H1 (cell line): ENCODE measurements around the gene NOC3L. TPM values are rescaled to one million over a fixed set of nuclear protein-coding genes. Genes with fewer than 3 reads are reported as not detected.

ENCODE experiments used
- CTCF ChIA-PET: fragments of 300-600 bp; sonication (Branson Sonifier 250); formaldehyde crosslinking; loops from one replicate; lab custom pipeline; 2021; ENCODE audit not compliant: partially characterized antibody; lab: Charles Lee
- POLR2A ChIA-PET: fragments of 300-600 bp; sonication (Branson Sonifier 250); formaldehyde crosslinking; loops from one replicate; lab custom pipeline; 2021; ENCODE audit warnings: inconsistent platforms; ENCODE audit not compliant: partially characterized antibody; lab: Charles Lee
- DNase-seq, 2 experiments: peaks; one replicate each; pipeline versions ENCODE4 v3.0.0 to v3.0.0-alpha.2; 2010 to 2022; ENCODE audit warnings: low spot score in 2 of 2, low read depth in 1 of 2, mixed read lengths in 1 of 2
- FAIRE-seq: peaks from 2 replicates; lab custom pipeline; 2011; peaks lifted over from hg19 to GRCh38; lab: Jason Lieb, UNC
- H2AFZ ChIP-seq: 2 replicates; pipeline ENCODE4 v1.8.1; 2012; ENCODE audit warnings: low read length, inconsistent platforms
- H2AK5ac ChIP-seq: 2 replicates; pipeline ENCODE4 v1.6.1; 2013; ENCODE audit warnings: low read depth, low read length
- H2BK120ac ChIP-seq: replicated peaks from 2 replicates; pipeline ENCODE3; 2013; ENCODE audit warnings: low read depth, low read length, inconsistent platforms
- H2BK12ac ChIP-seq: 2 replicates; pipeline ENCODE4 v1.6.1; 2013; ENCODE audit warnings: low read depth, low read length
- H2BK15ac ChIP-seq: 2 replicates; pipeline ENCODE4 v1.6.1; 2013; ENCODE audit warnings: low read length
- H2BK20ac ChIP-seq: 2 replicates; pipeline ENCODE4 v1.6.1; 2013; ENCODE audit warnings: low read length
- H2BK5ac ChIP-seq: 2 replicates; pipeline ENCODE4 v1.6.1; 2013; ENCODE audit warnings: low read depth, low read length
- H3K14ac ChIP-seq: 2 replicates; pipeline ENCODE4 v1.6.1; 2013; ENCODE audit warnings: inconsistent platforms; ENCODE audit not compliant: insufficient read length
- H3K18ac ChIP-seq: 2 replicates; pipeline ENCODE4 v1.6.1; 2013; ENCODE audit warnings: low read length; ENCODE audit errors: extremely low read depth
- H3K23ac ChIP-seq: 2 replicates; pipeline ENCODE4 v1.6.1; 2013; ENCODE audit warnings: inconsistent platforms; ENCODE audit not compliant: insufficient read length
- H3K23me2 ChIP-seq: 2 replicates; pipeline ENCODE4 v1.6.1; 2013; ENCODE audit warnings: low read depth, low read length
- H3K27ac ChIP-seq: 2 replicates; pipeline ENCODE4 v1.6.1; 2011; ENCODE audit warnings: low read depth, low read length, inconsistent platforms
- H3K27me3 ChIP-seq, 4 experiments: replicated peaks in 1 of 4; 1 replicate in 1 of 4; 2 replicates in 3 of 4; pipeline versions ENCODE4 v1.6.1 to v1.8.1; 2011 to 2013; ENCODE audit warnings: low read length in 3 of 4, mild to moderate bottlenecking in 3 of 4, inconsistent platforms in 2 of 4, mixed read lengths in 2 of 4, moderate library complexity in 1 of 4; ENCODE audit not compliant: control insufficient read depth in 3 of 4, insufficient read depth in 3 of 4; ENCODE audit errors: extremely low read depth in 1 of 4
- H3K36me3 ChIP-seq, 4 experiments: 2 replicates each; pipeline versions ENCODE4 v1.6.1 to v1.8.1; 2011 to 2013; ENCODE audit warnings: mild to moderate bottlenecking in 4 of 4, low read length in 3 of 4, moderate library complexity in 2 of 4, control low read depth in 1 of 4, inconsistent platforms in 1 of 4; ENCODE audit not compliant: insufficient read depth in 4 of 4, control insufficient read depth in 2 of 4
- H3K4ac ChIP-seq: replicated peaks from 2 replicates; pipeline ENCODE3; 2013; ENCODE audit warnings: low read length, low read depth, mixed read lengths, inconsistent platforms; ENCODE audit not compliant: insufficient read length
- H3K4me1 ChIP-seq, 4 experiments: replicated peaks in 1 of 4; 1 replicate in 1 of 4; 2 replicates in 3 of 4; pipeline versions ENCODE4 v1.6.1 to v1.8.1; 2011 to 2013; ENCODE audit warnings: low read length in 3 of 4, inconsistent platforms in 2 of 4, mixed read lengths in 1 of 4; ENCODE audit not compliant: insufficient read depth in 4 of 4, control insufficient read depth in 3 of 4
- H3K4me2 ChIP-seq, 2 experiments: 2 replicates each; pipeline versions ENCODE4 v1.6.1 to v1.8.1; 2011 to 2013; ENCODE audit warnings: low read depth in 2 of 2, low read length in 2 of 2, control low read depth in 1 of 2, inconsistent platforms in 1 of 2, mild to moderate bottlenecking in 1 of 2; ENCODE audit not compliant: insufficient read depth in 1 of 2
- H3K4me3 ChIP-seq, 4 experiments: fragments of 200-600, 300-600 bp in 1 of 4; sonication (generic), shearing (Covaris generic), sonication (Bioruptor Twin) in 1 of 4; 2 replicates each; pipeline versions ENCODE4 v1.5.1 to v1.8.1; 2011 to 2016; ENCODE audit warnings: low read length in 4 of 4, low read depth in 3 of 4, control low read depth in 2 of 4, inconsistent platforms in 2 of 4, mild to moderate bottlenecking in 2 of 4, mixed read lengths in 1 of 4, moderate library complexity in 1 of 4; ENCODE audit not compliant: insufficient read depth in 2 of 4; ENCODE audit errors: extremely low read depth in 1 of 4
- H3K56ac ChIP-seq: replicated peaks from 2 replicates; pipeline ENCODE3; 2013; ENCODE audit warnings: low read depth, mild to moderate bottlenecking, mixed read lengths, low read length, inconsistent platforms; ENCODE audit not compliant: insufficient read length
- H3K79me1 ChIP-seq: 2 replicates; pipeline ENCODE4 v1.6.1; 2013; ENCODE audit warnings: low read depth, low read length, control low read depth
- H3K79me2 ChIP-seq, 2 experiments: 2 replicates each; pipeline versions ENCODE4 v1.6.1 to v1.8.1; 2012 to 2013; ENCODE audit warnings: low read length in 2 of 2, mild to moderate bottlenecking in 2 of 2, inconsistent platforms in 1 of 2; ENCODE audit not compliant: insufficient read depth in 2 of 2, control insufficient read depth in 1 of 2
- H3K9ac ChIP-seq, 4 experiments: replicated peaks in 1 of 4; 1 replicate in 1 of 4; 2 replicates in 3 of 4; pipeline versions ENCODE4 v1.6.1 to v1.8.1; 2011 to 2013; ENCODE audit warnings: low read depth in 3 of 4, low read length in 3 of 4, control low read depth in 2 of 4, mild to moderate bottlenecking in 2 of 4, moderate library complexity in 2 of 4, inconsistent platforms in 1 of 4; ENCODE audit errors: extremely low read depth in 1 of 4
- H3K9me3 ChIP-seq, 2 experiments: 2 replicates each; pipeline versions ENCODE4 v1.6.1 to v1.8.1; 2012 to 2013; ENCODE audit warnings: mild to moderate bottlenecking in 2 of 2, moderate library complexity in 2 of 2, control low read depth in 1 of 2, inconsistent platforms in 1 of 2, low read depth in 1 of 2, low read length in 1 of 2, mixed read lengths in 1 of 2; ENCODE audit not compliant: insufficient read depth in 2 of 2
- H4K20me1 ChIP-seq, 2 experiments: replicated peaks in 1 of 2; 2 replicates each; pipeline versions ENCODE3 to v1.8.1; 2011 to 2013; ENCODE audit warnings: inconsistent platforms in 2 of 2, low read length in 2 of 2, mild to moderate bottlenecking in 1 of 2; ENCODE audit not compliant: insufficient read depth in 2 of 2, control insufficient read depth in 1 of 2
- H4K5ac ChIP-seq: 2 replicates; pipeline ENCODE4 v1.6.1; 2013; ENCODE audit warnings: low read length, low read depth, mixed read lengths, inconsistent platforms; ENCODE audit not compliant: insufficient read length
- H4K8ac ChIP-seq: 2 replicates; pipeline ENCODE4 v1.8.0; 2013; ENCODE audit warnings: mild to moderate bottlenecking, moderate library complexity, low read length, inconsistent platforms; ENCODE audit not compliant: insufficient read depth; ENCODE audit errors: extremely low read depth
- H4K91ac ChIP-seq: replicated peaks from 2 replicates; pipeline ENCODE3; 2013; ENCODE audit warnings: low read length, mixed read lengths, inconsistent platforms; ENCODE audit not compliant: insufficient read length
- ASH2L ChIP-seq: fragments of 200-600, 300-600 bp; sonication (generic); IDR thresholded peaks from one replicate; pipeline ENCODE4 v1.7.1; 2017; ENCODE audit warnings: low read length
- CEBPB ChIP-seq: IDR thresholded peaks from 2 replicates; pipeline ENCODE4 v1.6.1; 2012; ENCODE audit warnings: low read depth, low read length
- CREB1 ChIP-seq: IDR thresholded peaks from 2 replicates; pipeline ENCODE4 v1.6.1; 2012; ENCODE audit warnings: inconsistent platforms
- POLR2AphosphoS5 ChIP-seq: IDR thresholded peaks from 2 replicates; pipeline ENCODE4 v1.6.1; 2011; ENCODE audit warnings: low read depth, low read length
- YY1 ChIP-seq: IDR thresholded peaks from 2 replicates; pipeline ENCODE4 v1.6.1; 2011; ENCODE audit warnings: low read depth, mild to moderate bottlenecking, low read length
- ZNF274 ChIP-seq: IDR thresholded peaks from 2 replicates; pipeline ENCODE4 v1.7.0; 2012; ENCODE audit warnings: low read length, borderline replicate concordance; ENCODE audit errors: extremely low read depth
- WGBS, 2 experiments: shearing (Covaris generic) in 1 of 2; methylation state at CpG; one replicate each; pipeline versions ENCODE4 v1.1.6 to v1.1.7; 2013 to 2015; ENCODE audit warnings: low lambda C conversion rate in 2 of 2, mixed read lengths in 2 of 2, inconsistent platforms in 1 of 2, low coverage in 1 of 2, missing lambda C conversion rate in 1 of 2; ENCODE audit not compliant: insufficient replicate concordance in 2 of 2, insufficient coverage in 1 of 2, insufficient read length in 1 of 2; ENCODE audit errors: extremely low coverage in 1 of 2, missing lambda C conversion rate in 1 of 2; 5-methylcytosine and 5-hydroxymethylcytosine counted together
- polyA plus RNA-seq, 7 experiments: library from polyadenylated mRNA; depleted of rRNA in 3 of 7; stranded (reverse) in 5 of 7; unstranded in 2 of 7; fragments of >200 nt in 5 of 7; fragments of 200-250 nt in 2 of 7; gene quantifications; 1 replicate in 5 of 7; 2 replicates in 1 of 7; 4 replicates in 1 of 7; pipeline versions ENCODE4 v1.2.1 to v1.2.3, GENCODE V29; 2011 to 2013; ENCODE audit warnings: missing spikeins in 2 of 7, mixed read lengths in 2 of 7
- total RNA-seq: library from RNA; stranded (reverse); fragmentation: NEBNext Ultra II Directional; extraction: Animal tissue kit (Norgen Biotek cat#: 25700); gene quantifications from 2 replicates; pipeline ENCODE4 v1.2.1, GENCODE V29; 2021

Gene NOC3L
- total and polyA plus RNA-seq, 2 of the 8 experiments (the other 6 are each of a cell fraction or from before 2014, with no cell fraction given): 7.1 to 39.1 TPM

DNA sequence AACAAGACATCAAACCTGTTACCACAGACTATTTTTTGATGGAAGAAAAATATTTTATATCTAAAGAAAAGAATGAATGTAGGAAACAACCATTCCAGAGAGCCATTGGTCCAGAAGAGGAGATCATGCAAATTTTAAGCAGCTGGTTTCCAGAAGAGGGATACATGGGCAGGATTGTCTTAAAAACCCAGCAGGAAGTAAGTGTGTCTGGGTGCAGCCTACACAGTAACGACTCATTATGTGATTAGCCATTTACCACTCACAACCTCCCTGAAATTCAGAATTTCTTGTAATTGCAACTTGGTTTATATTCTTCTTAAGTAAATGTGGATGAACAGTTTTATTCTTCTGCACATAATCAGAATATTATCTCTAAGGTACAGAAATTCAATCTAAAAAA is 46.2 kb downstream of the NOC3L start:
- TF ChIP-seq ZNF274 (no peak), YY1 (no peak), CREB1 (no peak), ASH2L (no peak), CEBPB (no peak), POLR2AphosphoS5 (no peak)
- TF ChIP-seq, all 59 proteins: peak for 0
- no peak overlapping the region for H2BK120ac ChIP-seq
- H3K56ac ChIP-seq: no peak overlapping the region
- no peak for DNase-seq
- no peak overlapping the region for H3K4me2 ChIP-seq
- H3K4me3 ChIP-seq: no peak overlapping the region
- WGBS, 2 experiments: 88% methylated on average over 1 of the region's 1 CpG; no CpG with 5 or more reads in 1 of the 2 experiments
- no peak overlapping the region for H2BK15ac ChIP-seq
- no peak for FAIRE-seq
- no peak overlapping the region for H3K4ac ChIP-seq
- H3K27ac ChIP-seq: no peak overlapping the region
- H4K20me1 ChIP-seq: peaks cover 0 to 1% of the 10 kb centered on the region in 2 experiments
- no peak overlapping the region for H3K18ac ChIP-seq
- no peak overlapping the region for H3K23ac ChIP-seq
- no peaks in the 10 kb centered on the region for H3K9me3 ChIP-seq
- POLR2A ChIA-PET: interaction anchor here (1.0 kb wide), 1 partner anchor 28 kb away, joined by 3 read pairs; no protein-coding TSS in a partner anchor
- H3K79me2 ChIP-seq: no peaks in the 10 kb centered on the region
- H2BK5ac ChIP-seq: no peak overlapping the region
- no peaks in the 10 kb centered on the region; the same call in 1 of the 2 replicates for H3K23me2 ChIP-seq
- no peak overlapping the region for H4K8ac ChIP-seq
- no peak overlapping the region for H4K91ac ChIP-seq
- H2AFZ ChIP-seq: no peak overlapping the region
- no peak overlapping the region for H3K9ac ChIP-seq
- H3K79me1 ChIP-seq: no peaks in the 10 kb centered on the region
- no peaks in the 10 kb centered on the region for H3K36me3 ChIP-seq
- CTCF ChIA-PET: interaction anchor here (0.6 to 1.4 kb wide), 3 partner anchors 8 to 403 kb away, joined by 3 read pairs; no protein-coding TSS in a partner anchor
- no peak overlapping the region for H2BK12ac ChIP-seq
- H4K5ac ChIP-seq: no peak overlapping the region
- H2BK20ac ChIP-seq: no peak overlapping the region
- H3K27me3 ChIP-seq: no peaks in the 10 kb centered on the region
- H3K14ac ChIP-seq: no peak overlapping the region
- no peak overlapping the region for H2AK5ac ChIP-seq
- H3K4me1 ChIP-seq: peaks cover 0 to 2% (median 0%) of the 10 kb centered on the region in 4 experiments; a peak in 1 of 7 replicates
